ENCODE results near the gene NECTIN4.

DNA sequence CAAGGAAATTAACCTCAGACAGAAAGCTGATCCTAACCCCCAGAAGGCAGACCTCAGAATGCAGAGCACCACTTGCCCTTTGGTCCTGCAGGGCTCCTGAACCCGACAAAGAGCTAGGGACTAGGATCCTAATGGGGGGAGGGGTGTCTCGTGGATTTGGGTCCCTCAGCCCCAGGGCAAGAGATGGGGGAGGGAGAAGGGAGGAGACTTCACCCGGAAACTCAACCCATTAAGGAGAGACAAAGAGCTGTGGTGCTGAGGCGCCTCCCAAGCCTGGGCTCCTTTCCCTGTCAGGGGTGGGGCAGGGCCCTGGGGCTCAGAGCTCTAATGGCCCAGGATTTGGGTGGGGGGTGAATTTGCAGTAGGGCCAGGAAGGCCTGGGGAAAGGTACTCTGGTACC is 2.9 kb downstream of the NECTIN4 start:
- TF ChIP-seq GATAD1 (CRISPR knock-in tag; IDR thresholded peaks at IDR 0.05) (no peak), ZMYM4 (CRISPR knock-in tag; IDR thresholded peaks at IDR 0.05) (no peak), TAF1 (CRISPR knock-in tag; IDR thresholded peaks at IDR 0.05) (no peak), RAD51 (IDR thresholded peaks at IDR 0.05; ENCODE audit: borderline replicate concordance) (no peak), ZNF296 (CRISPR knock-in tag; conservative IDR thresholded peaks at IDR 0.05) (no peak), SPEN (CRISPR knock-in tag; IDR thresholded peaks at IDR 0.05; ENCODE audit: low read depth) (no peak), EZH2 (conservative IDR thresholded peaks at IDR 0.05; ENCODE audit: low read depth, low read length) (no peak), POLR2A (IDR thresholded peaks at IDR 0.05; ENCODE audit: insufficient read depth in 1 of 2, low read depth in 2 of 2, low read length in 2 of 2) (no peak), MAZ (IDR thresholded peaks at IDR 0.05; ENCODE audit: borderline replicate concordance, low read depth, low read length) (no peak), MAZ (CRISPR knock-in tag; IDR thresholded peaks at IDR 0.05; ENCODE audit: low read depth) (no peak)
- TF ChIP-seq, protein P1, sequence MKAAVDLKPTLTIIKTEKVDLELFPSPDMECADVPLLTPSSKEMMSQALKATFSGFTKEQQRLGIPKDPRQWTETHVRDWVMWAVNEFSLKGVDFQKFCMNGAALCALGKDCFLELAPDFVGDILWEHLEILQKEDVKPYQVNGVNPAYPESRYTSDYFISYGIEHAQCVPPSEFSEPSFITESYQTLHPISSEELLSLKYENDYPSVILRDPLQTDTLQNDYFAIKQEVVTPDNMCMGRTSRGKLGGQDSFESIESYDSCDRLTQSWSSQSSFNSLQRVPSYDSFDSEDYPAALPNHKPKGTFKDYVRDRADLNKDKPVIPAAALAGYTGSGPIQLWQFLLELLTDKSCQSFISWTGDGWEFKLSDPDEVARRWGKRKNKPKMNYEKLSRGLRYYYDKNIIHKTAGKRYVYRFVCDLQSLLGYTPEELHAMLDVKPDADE (CRISPR knock-in tag; IDR thresholded peaks at IDR 0.05), result no peak
- TF ChIP-seq, protein P2, sequence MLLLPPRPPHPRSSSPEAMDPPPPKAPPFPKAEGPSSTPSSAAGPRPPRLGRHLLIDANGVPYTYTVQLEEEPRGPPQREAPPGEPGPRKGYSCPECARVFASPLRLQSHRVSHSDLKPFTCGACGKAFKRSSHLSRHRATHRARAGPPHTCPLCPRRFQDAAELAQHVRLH (CRISPR knock-in tag; IDR thresholded peaks at IDR 0.05; ENCODE audit: borderline replicate concordance, low read depth), result no peak
- TF ChIP-seq, protein P3, sequence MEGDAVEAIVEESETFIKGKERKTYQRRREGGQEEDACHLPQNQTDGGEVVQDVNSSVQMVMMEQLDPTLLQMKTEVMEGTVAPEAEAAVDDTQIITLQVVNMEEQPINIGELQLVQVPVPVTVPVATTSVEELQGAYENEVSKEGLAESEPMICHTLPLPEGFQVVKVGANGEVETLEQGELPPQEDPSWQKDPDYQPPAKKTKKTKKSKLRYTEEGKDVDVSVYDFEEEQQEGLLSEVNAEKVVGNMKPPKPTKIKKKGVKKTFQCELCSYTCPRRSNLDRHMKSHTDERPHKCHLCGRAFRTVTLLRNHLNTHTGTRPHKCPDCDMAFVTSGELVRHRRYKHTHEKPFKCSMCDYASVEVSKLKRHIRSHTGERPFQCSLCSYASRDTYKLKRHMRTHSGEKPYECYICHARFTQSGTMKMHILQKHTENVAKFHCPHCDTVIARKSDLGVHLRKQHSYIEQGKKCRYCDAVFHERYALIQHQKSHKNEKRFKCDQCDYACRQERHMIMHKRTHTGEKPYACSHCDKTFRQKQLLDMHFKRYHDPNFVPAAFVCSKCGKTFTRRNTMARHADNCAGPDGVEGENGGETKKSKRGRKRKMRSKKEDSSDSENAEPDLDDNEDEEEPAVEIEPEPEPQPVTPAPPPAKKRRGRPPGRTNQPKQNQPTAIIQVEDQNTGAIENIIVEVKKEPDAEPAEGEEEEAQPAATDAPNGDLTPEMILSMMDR (CRISPR knock-in tag; IDR thresholded peaks at IDR 0.05), result no peak
- TF ChIP-seq, protein P4, sequence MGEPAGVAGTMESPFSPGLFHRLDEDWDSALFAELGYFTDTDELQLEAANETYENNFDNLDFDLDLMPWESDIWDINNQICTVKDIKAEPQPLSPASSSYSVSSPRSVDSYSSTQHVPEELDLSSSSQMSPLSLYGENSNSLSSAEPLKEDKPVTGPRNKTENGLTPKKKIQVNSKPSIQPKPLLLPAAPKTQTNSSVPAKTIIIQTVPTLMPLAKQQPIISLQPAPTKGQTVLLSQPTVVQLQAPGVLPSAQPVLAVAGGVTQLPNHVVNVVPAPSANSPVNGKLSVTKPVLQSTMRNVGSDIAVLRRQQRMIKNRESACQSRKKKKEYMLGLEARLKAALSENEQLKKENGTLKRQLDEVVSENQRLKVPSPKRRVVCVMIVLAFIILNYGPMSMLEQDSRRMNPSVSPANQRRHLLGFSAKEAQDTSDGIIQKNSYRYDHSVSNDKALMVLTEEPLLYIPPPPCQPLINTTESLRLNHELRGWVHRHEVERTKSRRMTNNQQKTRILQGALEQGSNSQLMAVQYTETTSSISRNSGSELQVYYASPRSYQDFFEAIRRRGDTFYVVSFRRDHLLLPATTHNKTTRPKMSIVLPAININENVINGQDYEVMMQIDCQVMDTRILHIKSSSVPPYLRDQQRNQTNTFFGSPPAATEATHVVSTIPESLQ (CRISPR knock-in tag; conservative IDR thresholded peaks at IDR 0.05), result no peak

Data from HepG2 (cell line).